Mucosa of stomach (tissue), 1 donor: ENCODE data around the gene ARHGAP22.

Experiments used
- H3K27me3 ChIP-seq: one replicate; pipeline ENCODE4 v1.7.0; 2013; ENCODE audit warnings: mild to moderate bottlenecking, low read length; ENCODE audit not compliant: control insufficient read depth, insufficient read depth
- H3K36me3 ChIP-seq: one replicate; pipeline ENCODE4 v1.7.0; 2013; ENCODE audit warnings: low read length; ENCODE audit not compliant: control insufficient read depth, insufficient read depth
- H3K4me1 ChIP-seq: one replicate; pipeline ENCODE4 v1.7.0; 2013; ENCODE audit warnings: mild to moderate bottlenecking, low read length; ENCODE audit not compliant: control insufficient read depth, insufficient read depth
- H3K4me3 ChIP-seq: one replicate; pipeline ENCODE4 v1.7.0; 2013; ENCODE audit warnings: low read length
- H3K9ac ChIP-seq: one replicate; pipeline ENCODE4 v1.7.0; 2013; ENCODE audit warnings: mild to moderate bottlenecking, low read length, moderate library complexity
- H3K9me3 ChIP-seq: one replicate; pipeline ENCODE4 v1.7.0; 2013; ENCODE audit warnings: mild to moderate bottlenecking, low read length, moderate library complexity; ENCODE audit not compliant: control insufficient read depth
- donor health status: Pancreatic carcinoma.

ARHGAP22 gene

DNA sequence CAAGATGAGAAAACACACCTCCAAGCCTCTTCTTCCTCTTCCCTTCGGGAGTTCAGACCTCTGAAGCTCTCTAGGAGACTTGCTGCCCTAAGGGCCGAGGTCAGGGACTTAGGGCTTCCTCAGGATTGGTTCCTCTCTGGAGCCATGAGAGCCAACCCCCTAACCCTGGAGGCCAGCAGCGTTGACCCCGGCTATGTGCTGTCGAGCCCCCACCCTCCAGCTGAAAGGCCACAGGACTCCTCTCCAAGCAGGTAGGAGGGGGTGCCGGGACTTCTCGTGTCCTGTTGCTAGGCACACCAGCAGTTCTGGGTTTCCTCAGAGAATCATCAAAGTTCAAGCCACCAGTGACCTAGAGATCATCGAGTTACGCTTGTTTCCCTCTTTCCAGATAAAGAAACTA is 87.4 kb downstream of the ARHGAP22 start:
- no peaks in the 10 kb centered on the region for H3K4me1 ChIP-seq
- no peak overlapping the region for H3K9ac ChIP-seq
- no peaks in the 10 kb centered on the region for H3K9me3 ChIP-seq
- H3K27me3 ChIP-seq: peaks cover 10% of the 10 kb centered on the region
- H3K4me3 ChIP-seq: no peak overlapping the region
- H3K36me3 ChIP-seq: no peaks in the 10 kb centered on the region

GRCh38 chr10:48516911-48517310 is 88.0 kb downstream of the ARHGAP22 start:
- no peaks in the 10 kb centered on the region for H3K9me3 ChIP-seq
- H3K4me1 ChIP-seq: no peaks in the 10 kb centered on the region
- H3K36me3 ChIP-seq: no peaks in the 10 kb centered on the region
- H3K4me3 ChIP-seq: no peak overlapping the region
- H3K9ac ChIP-seq: no peak overlapping the region
- peaks cover 4% of the 10 kb centered on the region for H3K27me3 ChIP-seq

- Histone ChIP-seq H3K4me1 (no peaks in the 10 kb centered on the region), H3K9ac (no peak overlapping the region), H3K9me3 (no peaks in the 10 kb centered on the region), H3K4me3 (no peak overlapping the region), H3K27me3 (no peaks in the 10 kb centered on the region), H3K36me3 (no peaks in the 10 kb centered on the region)
Observed at GRCh38 chr10:48514916-48515315, 90.0 kb downstream of the ARHGAP22 start.

GRCh38 chr10:48514255-48514654 is 90.6 kb downstream of the ARHGAP22 start:
- Histone ChIP-seq H3K27me3 (no peaks in the 10 kb centered on the region), H3K4me3 (no peak overlapping the region), H3K36me3 (no peaks in the 10 kb centered on the region), H3K9ac (no peak overlapping the region), H3K9me3 (no peaks in the 10 kb centered on the region), H3K4me1 (no peaks in the 10 kb centered on the region)

DNA sequence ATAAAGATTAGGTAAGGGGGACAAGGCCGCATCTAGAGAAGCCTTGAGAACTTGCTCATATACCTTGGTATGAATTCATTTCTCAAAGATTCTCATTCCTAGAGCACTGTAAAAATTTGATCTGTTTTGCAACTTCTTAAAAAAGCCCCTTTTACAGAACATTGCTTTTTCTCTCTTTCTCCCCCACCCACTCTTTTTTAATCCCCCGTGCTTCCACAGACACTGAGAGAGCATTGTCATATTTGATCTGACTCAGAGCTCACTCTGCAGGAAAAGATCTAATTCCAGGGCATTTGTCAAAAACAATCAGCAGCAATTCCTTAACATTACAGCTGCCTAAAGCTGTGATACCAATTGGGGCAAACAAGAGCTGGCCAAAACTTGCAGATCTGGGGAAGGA is 92.0 kb downstream of the ARHGAP22 start:
- Histone ChIP-seq H3K27me3 (no peaks in the 10 kb centered on the region), H3K9me3 (no peaks in the 10 kb centered on the region), H3K9ac (no peak overlapping the region), H3K4me3 (no peak overlapping the region), H3K4me1 (no peaks in the 10 kb centered on the region), H3K36me3 (no peaks in the 10 kb centered on the region)

DNA sequence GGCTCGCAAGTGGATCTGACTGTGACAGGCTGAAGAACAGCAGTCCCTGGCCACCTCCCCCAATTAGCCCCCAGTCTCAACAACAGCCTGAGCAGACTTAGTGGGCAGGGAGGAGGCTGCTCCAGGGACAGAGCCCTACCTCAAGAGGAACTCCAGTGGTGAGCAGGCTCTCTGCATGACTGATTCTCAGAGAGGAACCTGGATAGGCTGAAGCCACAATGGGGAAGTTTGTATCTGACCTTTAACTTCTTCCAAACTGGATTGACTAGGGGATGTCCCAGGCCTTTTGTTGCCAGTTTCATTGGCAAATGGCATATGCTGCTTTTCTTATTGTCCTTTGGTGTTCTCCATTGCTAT is 93.0 kb downstream of the ARHGAP22 start:
- Histone ChIP-seq H3K4me3 (no peak overlapping the region), H3K36me3 (no peaks in the 10 kb centered on the region), H3K9ac (no peak overlapping the region), H3K9me3 (no peaks in the 10 kb centered on the region), H3K4me1 (no peaks in the 10 kb centered on the region), H3K27me3 (no peaks in the 10 kb centered on the region)

DNA sequence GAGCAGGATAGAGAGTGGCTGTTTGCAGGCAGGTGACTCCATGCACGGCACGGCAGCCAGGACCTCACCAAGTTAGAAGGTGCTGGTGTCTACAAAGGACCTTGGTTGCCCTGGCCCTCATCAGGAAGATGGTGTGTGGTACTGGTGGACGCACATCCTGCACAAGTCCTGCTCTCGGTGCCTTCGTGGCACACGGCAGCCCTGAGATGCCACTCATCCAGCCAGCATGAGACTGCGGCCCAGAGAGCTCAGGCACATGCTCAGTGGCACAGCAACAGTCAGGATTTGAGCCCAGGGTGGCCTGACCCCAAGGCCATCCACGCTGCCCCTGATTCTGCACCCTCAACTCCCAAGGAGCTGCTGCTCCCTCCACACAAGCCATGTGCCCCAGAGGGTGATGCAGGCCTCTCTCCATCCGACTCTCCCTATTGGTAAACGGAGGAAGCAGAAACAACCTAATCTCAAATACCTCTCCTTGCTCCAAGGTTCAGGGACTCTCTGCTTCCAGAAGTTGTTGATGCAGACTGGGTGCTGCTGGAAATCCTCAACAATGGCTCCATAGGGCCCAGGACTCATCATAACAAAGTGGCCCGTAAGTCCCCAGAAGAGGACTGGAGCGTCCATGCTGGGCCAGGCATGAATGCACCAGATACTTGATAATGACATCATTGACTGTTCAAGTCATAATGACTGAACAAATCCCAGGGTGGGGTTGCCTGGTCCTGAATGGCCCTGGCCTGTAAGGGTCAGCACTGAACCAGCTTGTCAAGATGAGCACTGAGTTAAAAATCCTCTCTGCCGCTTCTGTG is 93.6 kb downstream of the ARHGAP22 start:
- Histone ChIP-seq H3K4me3 (no peak overlapping the region), H3K36me3 (no peaks in the 10 kb centered on the region), H3K9me3 (no peaks in the 10 kb centered on the region), H3K27me3 (no peaks in the 10 kb centered on the region), H3K9ac (no peak overlapping the region), H3K4me1 (no peaks in the 10 kb centered on the region)

DNA sequence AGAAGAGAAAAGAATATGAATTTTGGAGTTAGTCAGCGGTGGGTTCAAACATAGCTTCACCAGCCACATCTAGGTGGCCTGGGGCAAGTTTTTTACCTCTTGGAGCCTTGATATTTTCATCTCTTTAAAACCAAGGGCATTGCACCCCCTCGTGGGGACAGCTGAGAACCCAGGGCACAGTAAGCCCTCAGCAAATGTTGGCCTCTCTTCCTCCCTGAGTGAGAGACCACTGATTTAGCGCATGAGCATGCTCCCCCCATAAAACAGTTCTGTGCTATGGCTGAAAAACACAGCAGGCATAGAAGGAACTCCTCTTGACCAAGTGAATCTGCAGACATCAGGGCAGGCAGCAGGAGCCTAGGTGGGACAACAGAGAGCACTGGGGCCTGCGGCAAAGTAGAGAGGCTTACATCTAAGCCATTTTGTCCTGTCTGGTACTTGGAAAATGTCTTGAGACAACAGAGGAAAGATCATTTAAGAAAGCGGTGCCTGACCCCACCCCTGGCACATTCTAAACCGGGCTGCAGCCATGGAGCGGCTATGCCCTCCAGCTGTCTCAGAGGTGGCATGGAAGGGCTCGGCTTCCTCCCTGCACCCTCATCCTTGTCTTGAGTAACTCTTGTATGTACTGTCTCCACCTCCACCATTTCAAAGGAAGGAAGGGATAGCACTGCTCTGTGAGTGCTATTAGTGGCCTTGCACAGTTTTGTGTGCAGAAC is 94.7 kb downstream of the ARHGAP22 start:
- H3K9ac ChIP-seq: no peak overlapping the region
- no peaks in the 10 kb centered on the region for H3K27me3 ChIP-seq
- no peaks in the 10 kb centered on the region for H3K9me3 ChIP-seq
- no peaks in the 10 kb centered on the region for H3K4me1 ChIP-seq
- no peaks in the 10 kb centered on the region for H3K36me3 ChIP-seq
- no peak overlapping the region for H3K4me3 ChIP-seq

- Histone ChIP-seq H3K9me3 (no peaks in the 10 kb centered on the region), H3K4me3 (no peak overlapping the region), H3K9ac (no peak overlapping the region), H3K36me3 (no peaks in the 10 kb centered on the region), H3K4me1 (no peaks in the 10 kb centered on the region), H3K27me3 (no peaks in the 10 kb centered on the region)
Observed at GRCh38 chr10:48508791-48509772, 95.8 kb downstream of the ARHGAP22 start.

- Histone ChIP-seq H3K9ac (no peak overlapping the region), H3K9me3 (no peaks in the 10 kb centered on the region), H3K4me3 (no peak overlapping the region), H3K27me3 (no peaks in the 10 kb centered on the region), H3K36me3 (no peaks in the 10 kb centered on the region), H3K4me1 (no peaks in the 10 kb centered on the region)
Observed at GRCh38 chr10:48507933-48508790, 96.7 kb downstream of the ARHGAP22 start.

GRCh38 chr10:48507494-48507893 is 97.4 kb downstream of the ARHGAP22 start:
- Histone ChIP-seq H3K9me3 (no peaks in the 10 kb centered on the region), H3K27me3 (no peaks in the 10 kb centered on the region), H3K36me3 (no peaks in the 10 kb centered on the region), H3K9ac (no peak overlapping the region), H3K4me3 (no peak overlapping the region), H3K4me1 (no peaks in the 10 kb centered on the region)
